Calu3 (cell line): ENCODE data around the gene ZNF766. TPM values are rescaled to one million over a fixed set of nuclear protein-coding genes. Genes with fewer than 3 reads are reported as not detected.

ENCODE experiments used
- BruUV-seq: library from RNA; stranded (reverse); fragments of 400-500 nt; replicated peaks from 2 replicates; lab custom pipeline; 2021; lab: Mats Ljungman, UMichigan
- CTCF ChIA-PET: fragments of 300-600 bp; sonication (Branson Sonifier 250); formaldehyde crosslinking; loops from one replicate; lab custom pipeline; 2022; ENCODE audit warnings: antibody characterized with exemption; lab: Charles Lee
- DNase-seq: peaks from one replicate; pipeline ENCODE4 v3.0.0; 2022
- H3K27ac Mint-ChIP-seq: one replicate; pipeline ENCODE4 v1.8.0; 2022; ENCODE audit warnings: mixed read lengths; ENCODE audit not compliant: unreplicated experiment
- H3K27me3 Mint-ChIP-seq: one replicate; pipeline ENCODE4 v1.8.0; 2022; ENCODE audit warnings: mixed read lengths; ENCODE audit not compliant: unreplicated experiment
- H3K36me3 Mint-ChIP-seq: one replicate; pipeline ENCODE4 v1.8.0; 2022; ENCODE audit warnings: mild to moderate bottlenecking, moderate library complexity, mixed read lengths; ENCODE audit not compliant: insufficient read depth, unreplicated experiment
- H3K4me1 Mint-ChIP-seq: one replicate; pipeline ENCODE4 v1.8.0; 2022; ENCODE audit warnings: mild to moderate bottlenecking, low read depth, mixed read lengths; ENCODE audit not compliant: unreplicated experiment
- H3K4me3 Mint-ChIP-seq: one replicate; pipeline ENCODE4 v1.8.0; 2022; ENCODE audit warnings: mild to moderate bottlenecking, low read depth, moderate library complexity, mixed read lengths; ENCODE audit not compliant: unreplicated experiment
- H3K9me3 Mint-ChIP-seq: one replicate; pipeline ENCODE4 v1.8.0; 2022; ENCODE audit warnings: low read depth, mixed read lengths; ENCODE audit not compliant: unreplicated experiment
- CTCF ChIP-seq: fragments of 200-600 bp; IDR thresholded peaks from one replicate; pipeline ENCODE4 v1.8.0; 2022; ENCODE audit warnings: antibody characterized with exemption; ENCODE audit not compliant: unreplicated experiment
- intact Hi-C: fragments of 100-400 bp; cut with micrococcal nuclease; formaldehyde crosslinking; loops from one replicate; pipeline ENCODE4 v1.10.0; 2022; ENCODE audit not compliant: unreplicated experiment
- total RNA-seq: library from RNA; stranded (reverse); gene quantifications from 2 replicates; pipeline ENCODE4 v1.2.3, GENCODE V29; 2022

Gene ZNF766
- total RNA-seq, 1 experiment from 2014 or later, result 26.6 TPM

- no peak overlapping the region for H3K4me3 Mint-ChIP-seq
- intact Hi-C loops, result loop anchor here (1.0 to 10.0 kb wide), 3 partner anchors 98 to 425 kb away; partner anchors contain the start of genes ZNF615 and ZNF616
- H3K9me3 Mint-ChIP-seq, result peaks cover 12% of the 10 kb centered on the region
- no peak for DNase-seq
- CTCF ChIA-PET, result interaction anchor here (1.3 kb wide), 1 partner anchor 98 kb away, joined by 4 read pairs; no protein-coding TSS in a partner anchor
- no peaks in the 10 kb centered on the region for H3K36me3 Mint-ChIP-seq
- no TSS peak for BruUV-seq
- H3K27ac Mint-ChIP-seq, result no peak overlapping the region
- no peak for TF ChIP-seq CTCF
- H3K4me1 Mint-ChIP-seq, result no peaks in the 10 kb centered on the region
- H3K27me3 Mint-ChIP-seq, result no peaks in the 10 kb centered on the region
Observed at GRCh38 chr19:52237197-52237596, 32.2 kb upstream of the ZNF766 start.

- BruUV-seq, result no TSS peak
- TF ChIP-seq CTCF, result peak; percentile 70
- no peak overlapping the region for H3K4me3 Mint-ChIP-seq
- no peak overlapping the region for H3K27ac Mint-ChIP-seq
- no peaks in the 10 kb centered on the region for H3K4me1 Mint-ChIP-seq
- no peaks in the 10 kb centered on the region for H3K36me3 Mint-ChIP-seq
- CTCF ChIA-PET, result interaction anchor here (0.7 to 1.3 kb wide), 2 partner anchors 48 to 99 kb away, joined by 4 read pairs; partner anchors contain the start of gene PPP2R1A
- intact Hi-C loops, result loop anchor here (1.0 to 10.0 kb wide), 3 partner anchors 99 to 426 kb away; partner anchors contain the start of genes ZNF615 and ZNF616
- H3K9me3 Mint-ChIP-seq, result peaks cover 12% of the 10 kb centered on the region
- DNase-seq, result peak; percentile 63
- H3K27me3 Mint-ChIP-seq, result no peaks in the 10 kb centered on the region
Observed at GRCh38 chr19:52237771-52238400, 31.5 kb upstream of the ZNF766 start.

GRCh38 chr19:52244021-52244420 is 25.4 kb upstream of the ZNF766 start:
- no peak for TF ChIP-seq CTCF
- Mint-ChIP-seq H3K4me3 (no peak overlapping the region), H3K9me3 (peaks cover 12% of the 10 kb centered on the region), H3K36me3 (no peaks in the 10 kb centered on the region), H3K27ac (no peak overlapping the region), H3K27me3 (no peaks in the 10 kb centered on the region), H3K4me1 (no peaks in the 10 kb centered on the region)
- BruUV-seq, result no TSS peak
- CTCF ChIA-PET, result no interaction called here
- intact Hi-C loops, result no loop called here
- DNase-seq, result no peak

GRCh38 chr19:52248241-52248640 is 21.1 kb upstream of the ZNF766 start:
- H3K36me3 Mint-ChIP-seq, result no peaks in the 10 kb centered on the region
- intact Hi-C loops, result no loop called here
- no peaks in the 10 kb centered on the region for H3K27me3 Mint-ChIP-seq
- BruUV-seq, result no TSS peak
- H3K4me1 Mint-ChIP-seq, result no peaks in the 10 kb centered on the region
- H3K27ac Mint-ChIP-seq, result no peak overlapping the region
- no peak overlapping the region for H3K4me3 Mint-ChIP-seq
- H3K9me3 Mint-ChIP-seq, result peaks cover 20% of the 10 kb centered on the region
- no peak for TF ChIP-seq CTCF
- CTCF ChIA-PET, result no interaction called here
- no peak for DNase-seq
